Measurements from ENCODE around the gene CHST9. TPM values are rescaled to one million over a fixed set of nuclear protein-coding genes. Genes with fewer than 3 reads are reported as not detected.
"Not testable (repeated sequence)": the region's sequence is repeated elsewhere in the genome, so short reads cannot be mapped to it uniquely, and the experiment has no call there.

The CHST9 gene
- polyA plus RNA-seq, 1 donor from 2014 or later: 0.32 TPM

GRCh38 chr18:26977781-26978180 is 207.3 kb downstream of the CHST9 start:
- Histone ChIP-seq H4K20me1 (ENCODE audit: insufficient read depth) (no peaks in the 10 kb centered on the region), H3K9me2 (ENCODE audit: insufficient read depth, low read length) (no peaks in the 10 kb centered on the region), H3K9me3 (ENCODE audit: low read length) (no peaks in the 10 kb centered on the region), H3K79me2 (replicated peaks; ENCODE audit: insufficient read depth, low read length) (no peaks in the 10 kb centered on the region), H3K27me3 (ENCODE audit: insufficient read depth, low read depth, low read length) (no peaks in the 10 kb centered on the region), H3K9ac (ENCODE audit: low read length) (no peak overlapping the region), H3K27ac (ENCODE audit: low read length) (no peak overlapping the region), H2AFZ (ENCODE audit: low read depth, low read length) (no peak overlapping the region), H3K4me2 (ENCODE audit: low read length) (no peak overlapping the region), H3K4me3 (ENCODE audit: low read length) (no peak overlapping the region), H3K36me3 (ENCODE audit: insufficient read depth, low read length) (no peaks in the 10 kb centered on the region), H3F3A (ENCODE audit: insufficient read depth, low read length, poor library complexity, severe bottlenecking) (peaks cover 4% of the 10 kb centered on the region)
- TF ChIP-seq RAD21 (conservative IDR thresholded peaks at IDR 0.05): no peak
- TF ChIP-seq EP300 (conservative IDR thresholded peaks at IDR 0.05; ENCODE audit: poor library complexity, severe bottlenecking): no peak
- no peak for TF ChIP-seq POLR2AphosphoS5 (IDR thresholded peaks at IDR 0.05)
- TF ChIP-seq TAF1 (IDR thresholded peaks at IDR 0.05; ENCODE audit: low read depth): no peak
- no peak for TF ChIP-seq EZH2 (IDR thresholded peaks at IDR 0.05; ENCODE audit: borderline replicate concordance, insufficient read depth, low read length, poor library complexity, severe bottlenecking)
- no peak for TF ChIP-seq MXI1 (conservative IDR thresholded peaks at IDR 0.05; ENCODE audit: poor library complexity, severe bottlenecking)
- no peak for TF ChIP-seq REST (IDR thresholded peaks at IDR 0.05; ENCODE audit: borderline replicate concordance)

GRCh38 chr18:26976206-26976605 is 208.9 kb downstream of the CHST9 start:
- H3F3A ChIP-seq (ENCODE audit: insufficient read depth, low read length, poor library complexity, severe bottlenecking): no peaks in the 10 kb centered on the region
- H3K9me2 ChIP-seq (ENCODE audit: insufficient read depth, low read length): no peaks in the 10 kb centered on the region
- no peaks in the 10 kb centered on the region for H3K79me2 ChIP-seq (replicated peaks; ENCODE audit: insufficient read depth, low read length)
- H3K4me2 ChIP-seq (ENCODE audit: low read length): no peak overlapping the region
- H3K4me3 ChIP-seq (ENCODE audit: low read length): no peak overlapping the region
- no peak overlapping the region for H3K27ac ChIP-seq (ENCODE audit: low read length)
- H3K27me3 ChIP-seq (ENCODE audit: insufficient read depth, low read depth, low read length): no peaks in the 10 kb centered on the region
- no peaks in the 10 kb centered on the region for H3K9me3 ChIP-seq (ENCODE audit: low read length)
- H4K20me1 ChIP-seq (ENCODE audit: insufficient read depth): no peaks in the 10 kb centered on the region
- H3K36me3 ChIP-seq (ENCODE audit: insufficient read depth, low read length): no peaks in the 10 kb centered on the region
- no peak overlapping the region for H3K9ac ChIP-seq (ENCODE audit: low read length)
- no peak overlapping the region for H2AFZ ChIP-seq (ENCODE audit: low read depth, low read length)
- TF ChIP-seq MXI1 (conservative IDR thresholded peaks at IDR 0.05; ENCODE audit: poor library complexity, severe bottlenecking) (no peak), POLR2AphosphoS5 (IDR thresholded peaks at IDR 0.05) (no peak), RAD21 (conservative IDR thresholded peaks at IDR 0.05) (no peak), REST (IDR thresholded peaks at IDR 0.05; ENCODE audit: borderline replicate concordance) (no peak), SMC3 (conservative IDR thresholded peaks at IDR 0.05; ENCODE audit: poor library complexity) (no peak), CTCF (IDR thresholded peaks at IDR 0.05; ENCODE audit: poor library complexity, severe bottlenecking) (no peak), EP300 (conservative IDR thresholded peaks at IDR 0.05; ENCODE audit: poor library complexity, severe bottlenecking) (no peak), TAF1 (IDR thresholded peaks at IDR 0.05; ENCODE audit: low read depth) (no peak), EZH2 (IDR thresholded peaks at IDR 0.05; ENCODE audit: borderline replicate concordance, insufficient read depth, low read length, poor library complexity, severe bottlenecking) (no peak)

GRCh38 chr18:26972549-26972948 is 212.6 kb downstream of the CHST9 start:
- not testable (repeated sequence) for H3K4me2 ChIP-seq (ENCODE audit: low read length); H3K9me2 ChIP-seq (ENCODE audit: insufficient read depth, low read length); H3K36me3 ChIP-seq (ENCODE audit: insufficient read depth, low read length); H3K27me3 ChIP-seq (ENCODE audit: insufficient read depth, low read depth, low read length); H2AFZ ChIP-seq (ENCODE audit: low read depth, low read length); H3F3A ChIP-seq (ENCODE audit: insufficient read depth, low read length, poor library complexity, severe bottlenecking); H3K9ac ChIP-seq (ENCODE audit: low read length); H3K9me3 ChIP-seq (ENCODE audit: low read length); H3K4me3 ChIP-seq (ENCODE audit: low read length); H4K20me1 ChIP-seq (ENCODE audit: insufficient read depth); H3K79me2 ChIP-seq (replicated peaks; ENCODE audit: insufficient read depth, low read length); H3K27ac ChIP-seq (ENCODE audit: low read length)

Data from neural cell (in vitro differentiated cells).